Hepatic stellate cell (primary cell): Measurements from ENCODE around the gene ATP8A1.
"Not testable (repeated sequence)": the region's sequence is repeated elsewhere in the genome, so short reads cannot be mapped to it uniquely, and the experiment has no call there.

ENCODE experiments used
- DNase-seq: peaks from one replicate; pipeline ENCODE4 v3.0.0; 2011; ENCODE audit warnings: low spot score

The ATP8A1 gene

GRCh38 chr4:42501624-42502401 is 155.1 kb downstream of the ATP8A1 start:
- no peak for DNase-seq

- no peak for DNase-seq
Measured at GRCh38 chr4:42498040-42498439, 158.9 kb downstream of the ATP8A1 start.

GRCh38 chr4:42497142-42497910 is 159.6 kb downstream of the ATP8A1 start:
- no peak for DNase-seq

GRCh38 chr4:42492962-42493361 is 163.9 kb downstream of the ATP8A1 start:
- no peak for DNase-seq

- DNase-seq = no peak
Measured at GRCh38 chr4:42490015-42490414, 166.9 kb downstream of the ATP8A1 start.

GRCh38 chr4:42489095-42489494 is 167.8 kb downstream of the ATP8A1 start:
- no peak for DNase-seq

- no peak for DNase-seq
Measured at GRCh38 chr4:42488554-42488953, 168.4 kb downstream of the ATP8A1 start.

GRCh38 chr4:42488114-42488513 is 168.8 kb downstream of the ATP8A1 start:
- no peak for DNase-seq

GRCh38 chr4:42487230-42487629 is 169.7 kb downstream of the ATP8A1 start:
- DNase-seq = no peak

GRCh38 chr4:42486156-42486555 is 170.7 kb downstream of the ATP8A1 start:
- not testable (repeated sequence) for DNase-seq

- no peak for DNase-seq
Measured at GRCh38 chr4:42484630-42485029, 172.3 kb downstream of the ATP8A1 start.

GRCh38 chr4:42483426-42484379 is 173.2 kb downstream of the ATP8A1 start:
- DNase-seq = no peak

- no peak for DNase-seq
Measured at GRCh38 chr4:42482516-42483327, 174.2 kb downstream of the ATP8A1 start.

GRCh38 chr4:42480717-42481116 is 176.2 kb downstream of the ATP8A1 start:
- DNase-seq = no peak

GRCh38 chr4:42480281-42480680 is 176.6 kb downstream of the ATP8A1 start:
- DNase-seq = no peak

- no peak for DNase-seq
Measured at GRCh38 chr4:42478946-42479345, 178.0 kb downstream of the ATP8A1 start.

GRCh38 chr4:42478509-42478908 is 178.4 kb downstream of the ATP8A1 start:
- no peak for DNase-seq

GRCh38 chr4:42474406-42474805 is 182.5 kb downstream of the ATP8A1 start:
- DNase-seq = no peak

- no peak for DNase-seq
Measured at GRCh38 chr4:42473071-42473684, 183.7 kb downstream of the ATP8A1 start.

GRCh38 chr4:42471896-42472295 is 185.0 kb downstream of the ATP8A1 start:
- no peak for DNase-seq

- DNase-seq = no peak
Measured at GRCh38 chr4:42470023-42470422, 186.9 kb downstream of the ATP8A1 start.
